ENCODE data around the gene MRGPRX2. TPM values are rescaled to one million over a fixed set of nuclear protein-coding genes. Genes with fewer than 3 reads are reported as not detected.

MRGPRX2 gene
- total and polyA plus RNA-seq, 9 of the 15 experiments (the other 6 are each of a cell fraction or from before 2014, with no cell fraction given) = not detected

- TF ChIP-seq ZNF324 (CRISPR knock-in tag; IDR thresholded peaks at IDR 0.05) (no peak), SNIP1 (IDR thresholded peaks at IDR 0.05; ENCODE audit: low read depth) (no peak), MAFF (IDR thresholded peaks at IDR 0.05; ENCODE audit: low read length) (peak; percentile 41), FOXK2 (conservative IDR thresholded peaks at IDR 0.05 in 1 of 2, IDR thresholded peaks at IDR 0.05 in 1 of 2; ENCODE audit: low read depth in 2 of 2) (0 out of 4 replicates have a peak, but pooled peaks of 1 of the 2 experiments have one; percentile 34), ZNF140 (CRISPR knock-in tag; IDR thresholded peaks at IDR 0.05) (no peak), ZNF518B (CRISPR knock-in tag; IDR thresholded peaks at IDR 0.05) (no peak), ARNT (IDR thresholded peaks at IDR 0.05) (0 out of 4 replicates have a peak, but pooled peaks of 1 of the 2 experiments have one; percentile 45), RAD21 (CRISPR knock-in tag; conservative IDR thresholded peaks at IDR 0.05 in 1 of 2, IDR thresholded peaks at IDR 0.05 in 1 of 2) (peak; percentile 95 to 98), ZNF146 (CRISPR knock-in tag; IDR thresholded peaks at IDR 0.05; ENCODE audit: unreplicated experiment) (no peak), CREM (IDR thresholded peaks at IDR 0.05; ENCODE audit: low read depth) (peak; percentile 73), TEAD1 (CRISPR knock-in tag; IDR thresholded peaks at IDR 0.05) (peak in 1 of 2 experiments; percentile 36; a peak in 1 of 4 replicates), ATF3 (IDR thresholded peaks at IDR 0.05) (peak; percentile 90), ATF3 (CRISPR knock-in tag; conservative IDR thresholded peaks at IDR 0.05) (no peak), CTCF (IDR thresholded peaks at IDR 0.05 in 2 of 3, conservative IDR thresholded peaks at IDR 0.05 in 1 of 3; ENCODE audit: insufficient read depth in 2 of 3, low read depth in 1 of 3, low read length in 3 of 3) (peak; percentile 99 to 100 (median 99)), HES1 (IDR thresholded peaks at IDR 0.05; ENCODE audit: low read depth) (no peak), ZNF398 (CRISPR knock-in tag; IDR thresholded peaks at IDR 0.05) (no peak), MLLT1 (IDR thresholded peaks at IDR 0.05) (peak; percentile 60 to 97; a peak in 3 of 4 replicates)
Measured at GRCh38 chr11:19071255-19071654, 10.7 kb upstream of the MRGPRX2 start (continued).
